Measurements from ENCODE around the gene PAX8.
A peak's percentile ranks its signal among the peaks of the same experiment; 100 is the strongest.

Gene PAX8

GRCh38 chr2:113240915-113241911 is 37.5 kb downstream of the PAX8 start:
- no CpG with 5 or more reads among the region's 18 CpGs for WGBS (ENCODE audit: extremely low coverage, insufficient coverage, low lambda C conversion rate)

GRCh38 chr2:113240150-113240914 is 38.4 kb downstream of the PAX8 start:
- Histone ChIP-seq H3K4me3 (ENCODE audit: low read length) (no peak overlapping the region), H4K5ac (ENCODE audit: low read length) (no peak overlapping the region), H3K4me1 (ENCODE audit: control insufficient read depth, low read depth, low read length) (no peaks in the 10 kb centered on the region), H2AK5ac (ENCODE audit: low read length) (no peak overlapping the region), H3K4me2 (ENCODE audit: low read length) (no peak overlapping the region), H4K8ac (ENCODE audit: low read depth, low read length) (no peak overlapping the region), H3K9ac (ENCODE audit: low read length) (no peak overlapping the region), H3K18ac (ENCODE audit: low read length) (no peak overlapping the region), H3K23ac (ENCODE audit: low read length) (no peak overlapping the region), H2BK5ac (ENCODE audit: low read length) (no peak overlapping the region), H2BK120ac (ENCODE audit: low read depth, low read length) (no peak overlapping the region), H2BK15ac (replicated peaks; ENCODE audit: low read depth) (no peak overlapping the region), H3K79me2 (ENCODE audit: control insufficient read depth, insufficient read depth, low read length) (no peaks in the 10 kb centered on the region), H3K79me1 (ENCODE audit: low read length) (no peaks in the 10 kb centered on the region), H3K36me3 (ENCODE audit: control insufficient read depth, insufficient read depth, low read length) (no peaks in the 10 kb centered on the region), H3K4ac (ENCODE audit: low read depth, low read length) (no peak overlapping the region), H3K27ac (ENCODE audit: low read depth, low read length) (no peak overlapping the region), H3K27me3 (ENCODE audit: insufficient read depth, low read length, poor library complexity) (no peaks in the 10 kb centered on the region), H3K56ac (ENCODE audit: low read length) (no peak overlapping the region)
- no peak for DNase-seq
- no CpG with 5 or more reads among the region's 15 CpGs for WGBS (ENCODE audit: extremely low coverage, insufficient coverage, low lambda C conversion rate)

More at GRCh38 chr2:113240915-113241911, 37.5 kb downstream of the PAX8 start:
- Histone ChIP-seq H3K18ac (ENCODE audit: low read length) (no peak overlapping the region), H3K4me1 (ENCODE audit: control insufficient read depth, low read depth, low read length) (no peaks in the 10 kb centered on the region), H2AK5ac (ENCODE audit: low read length) (no peak overlapping the region), H3K4me2 (ENCODE audit: low read length) (no peak overlapping the region), H3K79me2 (ENCODE audit: control insufficient read depth, insufficient read depth, low read length) (no peaks in the 10 kb centered on the region), H3K36me3 (ENCODE audit: control insufficient read depth, insufficient read depth, low read length) (no peaks in the 10 kb centered on the region), H2BK5ac (ENCODE audit: low read length) (no peak overlapping the region), H2BK15ac (replicated peaks; ENCODE audit: low read depth) (no peak overlapping the region), H3K9ac (ENCODE audit: low read length) (no peak overlapping the region), H3K27ac (ENCODE audit: low read depth, low read length) (no peak overlapping the region), H4K5ac (ENCODE audit: low read length) (no peak overlapping the region), H3K23ac (ENCODE audit: low read length) (no peak overlapping the region), H3K79me1 (ENCODE audit: low read length) (no peaks in the 10 kb centered on the region), H3K4ac (ENCODE audit: low read depth, low read length) (no peak overlapping the region), H3K4me3 (ENCODE audit: low read length) (no peak overlapping the region), H3K27me3 (ENCODE audit: insufficient read depth, low read length, poor library complexity) (no peaks in the 10 kb centered on the region), H2BK120ac (ENCODE audit: low read depth, low read length) (no peak overlapping the region), H4K8ac (ENCODE audit: low read depth, low read length) (no peak overlapping the region), H3K56ac (ENCODE audit: low read length) (no peak overlapping the region)
- DNase-seq = peak; percentile 87

- Histone ChIP-seq H3K4me1 (ENCODE audit: control insufficient read depth, low read depth, low read length) (no peaks in the 10 kb centered on the region), H3K79me2 (ENCODE audit: control insufficient read depth, insufficient read depth, low read length) (no peaks in the 10 kb centered on the region), H2BK5ac (ENCODE audit: low read length) (no peak overlapping the region), H3K4me3 (ENCODE audit: low read length) (no peak overlapping the region), H3K36me3 (ENCODE audit: control insufficient read depth, insufficient read depth, low read length) (no peaks in the 10 kb centered on the region), H3K23ac (ENCODE audit: low read length) (no peak overlapping the region), H3K9ac (ENCODE audit: low read length) (no peak overlapping the region), H4K5ac (ENCODE audit: low read length) (no peak overlapping the region), H2BK120ac (ENCODE audit: low read depth, low read length) (no peak overlapping the region), H2BK15ac (replicated peaks; ENCODE audit: low read depth) (no peak overlapping the region), H3K4me2 (ENCODE audit: low read length) (no peak overlapping the region), H4K8ac (ENCODE audit: low read depth, low read length) (no peak overlapping the region), H3K56ac (ENCODE audit: low read length) (no peak overlapping the region), H3K27ac (ENCODE audit: low read depth, low read length) (no peak overlapping the region), H2AK5ac (ENCODE audit: low read length) (no peak overlapping the region), H3K18ac (ENCODE audit: low read length) (no peak overlapping the region), H3K79me1 (ENCODE audit: low read length) (no peaks in the 10 kb centered on the region), H3K4ac (ENCODE audit: low read depth, low read length) (no peak overlapping the region), H3K27me3 (ENCODE audit: insufficient read depth, low read length, poor library complexity) (no peaks in the 10 kb centered on the region)
- WGBS (ENCODE audit: extremely low coverage, insufficient coverage, low lambda C conversion rate) = no CpG with 5 or more reads among the region's 9 CpGs
- no peak for DNase-seq
These were observed 39.6 kb downstream of the PAX8 start for GRCh38 chr2:113238871-113239839.

GRCh38 chr2:113237604-113238160 is 41.0 kb downstream of the PAX8 start:
- Histone ChIP-seq H2BK5ac (ENCODE audit: low read length) (no peak overlapping the region), H4K8ac (ENCODE audit: low read depth, low read length) (no peak overlapping the region), H3K56ac (ENCODE audit: low read length) (no peak overlapping the region), H3K36me3 (ENCODE audit: control insufficient read depth, insufficient read depth, low read length) (no peaks in the 10 kb centered on the region), H4K5ac (ENCODE audit: low read length) (no peak overlapping the region), H3K79me2 (ENCODE audit: control insufficient read depth, insufficient read depth, low read length) (no peaks in the 10 kb centered on the region), H3K27me3 (ENCODE audit: insufficient read depth, low read length, poor library complexity) (no peaks in the 10 kb centered on the region), H3K4me3 (ENCODE audit: low read length) (no peak overlapping the region), H2BK120ac (ENCODE audit: low read depth, low read length) (no peak overlapping the region), H3K27ac (ENCODE audit: low read depth, low read length) (no peak overlapping the region), H2BK15ac (replicated peaks; ENCODE audit: low read depth) (no peak overlapping the region), H3K18ac (ENCODE audit: low read length) (no peak overlapping the region), H3K4me1 (ENCODE audit: control insufficient read depth, low read depth, low read length) (no peaks in the 10 kb centered on the region), H3K23ac (ENCODE audit: low read length) (no peak overlapping the region), H3K9ac (ENCODE audit: low read length) (no peak overlapping the region), H3K4me2 (ENCODE audit: low read length) (no peak overlapping the region), H2AK5ac (ENCODE audit: low read length) (no peak overlapping the region), H3K4ac (ENCODE audit: low read depth, low read length) (no peak overlapping the region), H3K79me1 (ENCODE audit: low read length) (no peaks in the 10 kb centered on the region)
- no CpG with 5 or more reads among the region's 9 CpGs for WGBS (ENCODE audit: extremely low coverage, insufficient coverage, low lambda C conversion rate)
- DNase-seq = peak; percentile 51

All from mesendoderm (in vitro differentiated cells).